Gastroesophageal sphincter (tissue), 4 donors: ENCODE measurements around the gene GID4. TPM values are rescaled to one million over a fixed set of nuclear protein-coding genes. Genes with fewer than 3 reads are reported as not detected.

Experiments
- ATAC-seq: fragments of 150-250 bp; one replicate; pipeline ENCODE4 v1.9.1; 2016; ENCODE audit warnings: mild to moderate bottlenecking, moderate library complexity
- H3K27ac ChIP-seq, 4 donors: fragments of 200-600 bp; sonication (generic) in 3 of 4; 1 replicate in 3 of 4; 2 replicates in 1 of 4; pipeline ENCODE4 v1.5.1; 2016 to 2019
- H3K27me3 ChIP-seq: fragments of 200-600 bp; sonication (generic); one replicate; pipeline ENCODE4 v1.5.1; 2019
- H3K36me3 ChIP-seq, 2 donors: fragments of 200-600 bp; sonication (generic); one replicate each; pipeline ENCODE4 v1.5.1; 2019; ENCODE audit warnings: control low read depth in 1 of 2
- H3K4me1 ChIP-seq, 3 donors: fragments of 200-600 bp; sonication (generic); 1 replicate in 2 of 3; 2 replicates in 1 of 3; pipeline ENCODE4 v1.5.1; 2016 to 2019; ENCODE audit warnings: control low read depth in 2 of 3
- H3K4me3 ChIP-seq, 2 donors: fragments of 200-600 bp; sonication (generic); one replicate each; pipeline ENCODE4 v1.5.1; 2019; ENCODE audit warnings: mild to moderate bottlenecking in 1 of 2, moderate library complexity in 1 of 2
- H3K9me3 ChIP-seq, 3 donors: fragments of 200-600 bp; sonication (generic); one replicate each; pipeline ENCODE4 v1.5.1; 2017 to 2019; ENCODE audit warnings: control low read depth in 2 of 3
- EP300 ChIP-seq: sonication (generic); formaldehyde crosslinking; IDR thresholded peaks from one replicate; pipeline ENCODE4 v1.6.1; 2017; ENCODE audit warnings: antibody characterized with exemption, mild to moderate bottlenecking
- POLR2A ChIP-seq, 2 donors: fragments of 450-650 bp; IDR thresholded peaks; one replicate each; pipeline ENCODE4 v1.6.1; 2017; ENCODE audit warnings: antibody characterized with exemption in 2 of 2, mild to moderate bottlenecking in 2 of 2, moderate library complexity in 1 of 2
- POLR2AphosphoS5 ChIP-seq: sonication (generic); formaldehyde crosslinking; IDR thresholded peaks from one replicate; pipeline ENCODE4 v1.6.1; 2017; ENCODE audit warnings: antibody characterized with exemption
- WGBS, 2 donors: methylation state at CpG; one replicate each; pipeline ENCODE4 v1.1.5; 2018; ENCODE audit warnings: low coverage in 1 of 2; 5-methylcytosine and 5-hydroxymethylcytosine counted together
- total RNA-seq, 4 donors: library from RNA; depleted of rRNA; stranded (reverse); fragments of >200 nt; gene quantifications; one replicate each; pipeline ENCODE4 v1.1.0, GENCODE V29; 2016
- TF ChIP-seq, protein P1 (sequence below), 4 experiments: fragments of 200-600 bp in 2 of 4; fragments of 450-650 bp in 2 of 4; sonication (generic) in 1 of 4; IDR thresholded peaks; one replicate each; pipeline ENCODE4 v1.5.1; 2017 to 2019; ENCODE audit warnings: antibody characterized with exemption in 4 of 4, mild to moderate bottlenecking in 2 of 4, moderate library complexity in 2 of 4

Gene GID4
- total RNA-seq, 4 donors from 2014 or later: 22.8 to 44.8 (median 33.9) TPM

DNA sequence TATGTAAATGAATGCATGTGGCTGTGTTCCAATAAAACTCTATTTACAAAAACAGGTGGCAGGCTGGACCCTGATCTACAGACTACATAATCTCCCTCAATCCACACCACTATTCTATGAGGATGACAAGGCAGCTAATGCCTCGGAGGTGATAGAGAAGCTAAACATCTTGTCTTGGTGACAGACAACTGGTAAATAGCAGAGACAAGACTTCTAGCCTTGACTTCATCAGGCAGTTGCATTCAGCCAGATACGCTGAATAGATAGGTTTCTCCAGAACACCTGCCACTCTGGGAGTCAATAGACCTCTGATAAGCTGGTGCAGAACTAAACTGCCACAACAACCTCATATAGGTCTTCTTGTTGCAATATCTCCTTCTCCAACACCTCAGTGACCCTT lies 3.5 kb upstream of the GID4 start:
- 46% methylated on average over 2 of the region's 2 CpGs; no CpG with 5 or more reads in 1 of the 2 donors for WGBS, 2 donors
- Histone ChIP-seq H3K27ac (no peak overlapping the region), H3K4me3 (no peak overlapping the region)

DNA sequence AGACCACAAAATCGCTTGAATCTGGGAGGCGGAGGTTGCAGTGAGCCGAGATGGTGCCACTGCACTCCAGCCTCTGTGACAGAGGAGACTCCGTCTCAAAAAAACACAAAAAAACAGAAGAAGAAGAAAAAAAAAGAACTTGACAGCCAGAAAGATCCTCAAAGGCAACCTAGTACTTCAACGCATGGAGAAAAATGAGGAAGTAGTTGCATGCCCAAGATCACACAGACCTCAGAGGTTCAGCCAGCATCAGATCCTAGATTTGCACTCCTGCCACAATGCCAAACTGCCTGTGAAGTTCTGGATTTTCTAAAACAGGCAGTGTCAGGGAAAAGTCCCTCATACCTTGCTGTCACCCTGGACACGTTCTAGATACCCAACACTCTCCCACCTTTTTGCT lies 1.7 kb upstream of the GID4 start:
- TF ChIP-seq POLR2AphosphoS5 (no peak), POLR2A (IDR thresholded peaks at IDR 0.05) (no peak), EP300 (no peak)
- TF ChIP-seq, protein P1, sequence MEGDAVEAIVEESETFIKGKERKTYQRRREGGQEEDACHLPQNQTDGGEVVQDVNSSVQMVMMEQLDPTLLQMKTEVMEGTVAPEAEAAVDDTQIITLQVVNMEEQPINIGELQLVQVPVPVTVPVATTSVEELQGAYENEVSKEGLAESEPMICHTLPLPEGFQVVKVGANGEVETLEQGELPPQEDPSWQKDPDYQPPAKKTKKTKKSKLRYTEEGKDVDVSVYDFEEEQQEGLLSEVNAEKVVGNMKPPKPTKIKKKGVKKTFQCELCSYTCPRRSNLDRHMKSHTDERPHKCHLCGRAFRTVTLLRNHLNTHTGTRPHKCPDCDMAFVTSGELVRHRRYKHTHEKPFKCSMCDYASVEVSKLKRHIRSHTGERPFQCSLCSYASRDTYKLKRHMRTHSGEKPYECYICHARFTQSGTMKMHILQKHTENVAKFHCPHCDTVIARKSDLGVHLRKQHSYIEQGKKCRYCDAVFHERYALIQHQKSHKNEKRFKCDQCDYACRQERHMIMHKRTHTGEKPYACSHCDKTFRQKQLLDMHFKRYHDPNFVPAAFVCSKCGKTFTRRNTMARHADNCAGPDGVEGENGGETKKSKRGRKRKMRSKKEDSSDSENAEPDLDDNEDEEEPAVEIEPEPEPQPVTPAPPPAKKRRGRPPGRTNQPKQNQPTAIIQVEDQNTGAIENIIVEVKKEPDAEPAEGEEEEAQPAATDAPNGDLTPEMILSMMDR (IDR thresholded peaks at IDR 0.05): no peak
- 35 to 67% methylated on average over 2 to 6 of the region's 6 CpGs for WGBS, 2 donors
- Histone ChIP-seq H3K36me3 (no peaks in the 10 kb centered on the region), H3K4me1 (peaks cover 5 to 50% (median 16%) of the 10 kb centered on the region in 3 donors), H3K9me3 (no peaks in the 10 kb centered on the region), H3K27ac (no peak overlapping the region), H3K27me3 (no peaks in the 10 kb centered on the region), H3K4me3 (no peak overlapping the region)
- ATAC-seq: no peak

More for the DNA sequence above, 3.5 kb upstream of the GID4 start:
- Histone ChIP-seq H3K36me3 (no peaks in the 10 kb centered on the region), H3K27me3 (no peaks in the 10 kb centered on the region), H3K4me1 (peaks cover 5 to 32% (median 14%) of the 10 kb centered on the region in 3 donors), H3K9me3 (no peaks in the 10 kb centered on the region)
- TF ChIP-seq POLR2AphosphoS5 (no peak), EP300 (no peak), POLR2A (IDR thresholded peaks at IDR 0.05) (no peak)
- TF ChIP-seq, protein P1 (IDR thresholded peaks at IDR 0.05): no peak
- ATAC-seq: no peak

- TF ChIP-seq POLR2AphosphoS5 (no peak), EP300 (no peak), POLR2A (IDR thresholded peaks at IDR 0.05) (no peak)
- TF ChIP-seq, protein P1 (IDR thresholded peaks at IDR 0.05): no peak
- H3K4me3 ChIP-seq: peak overlapping the region; percentile 75 to 92
- H3K27me3 ChIP-seq: no peaks in the 10 kb centered on the region
- 6 to 25% methylated on average over 4 to 10 of the region's 13 CpGs for WGBS, 2 donors
- H3K9me3 ChIP-seq: no peaks in the 10 kb centered on the region
- peaks cover 5 to 56% (median 16%) of the 10 kb centered on the region in 3 donors for H3K4me1 ChIP-seq
- no peak for ATAC-seq
- H3K27ac ChIP-seq: peak overlapping the region; percentile 22 to 90 (median 88)
- H3K36me3 ChIP-seq: no peaks in the 10 kb centered on the region
Observed at GRCh38 chr17:18038149-18038850, 908 bp upstream of the GID4 start.

- peak; percentile 55 for ATAC-seq
- peaks cover 5 to 56% (median 16%) of the 10 kb centered on the region in 3 donors for H3K4me1 ChIP-seq
- peak overlapping the region; percentile 40 to 90 (median 88) for H3K27ac ChIP-seq
- peaks cover 0 to 5% of the 10 kb centered on the region in 2 donors for H3K36me3 ChIP-seq
- TF ChIP-seq, protein P1 (IDR thresholded peaks at IDR 0.05): peak in 1 of 4 experiments; percentile 2
- TF ChIP-seq POLR2A (IDR thresholded peaks at IDR 0.05): no peak
- WGBS, 2 donors: no CpG with 5 or more reads among the region's 81 CpGs
- peak overlapping the region; percentile 75 to 92 for H3K4me3 ChIP-seq
- H3K9me3 ChIP-seq: no peaks in the 10 kb centered on the region
- no peaks in the 10 kb centered on the region for H3K27me3 ChIP-seq
Observed at GRCh38 chr17:18039535-18040260, 490 bp downstream of the GID4 start.
